Osteocyte (in vitro differentiated cells): ENCODE results near the gene KLHL14. TPM values are rescaled to one million over a fixed set of nuclear protein-coding genes. Genes with fewer than 3 reads are reported as not detected.

Experiments
- DNase-seq: peaks from one replicate; pipeline ENCODE4 v3.0.0; 2021; ENCODE audit warnings: mixed read lengths; ENCODE audit not compliant: unreplicated experiment; ENCODE audit errors: extremely low spot score
- H3K27ac Mint-ChIP-seq: one replicate; pipeline ENCODE4 v1.8.0; 2021; ENCODE audit warnings: mild to moderate bottlenecking, mixed read lengths; ENCODE audit not compliant: unreplicated experiment
- H3K27me3 Mint-ChIP-seq: one replicate; pipeline ENCODE4 v1.8.0; 2021; ENCODE audit warnings: mixed read lengths; ENCODE audit not compliant: unreplicated experiment
- H3K36me3 Mint-ChIP-seq: one replicate; pipeline ENCODE4 v1.8.0; 2021; ENCODE audit warnings: mixed read lengths; ENCODE audit not compliant: unreplicated experiment
- H3K4me1 Mint-ChIP-seq: one replicate; pipeline ENCODE4 v1.8.0; 2021; ENCODE audit warnings: mixed read lengths; ENCODE audit not compliant: unreplicated experiment
- H3K4me3 Mint-ChIP-seq: one replicate; pipeline ENCODE4 v1.8.0; 2021; ENCODE audit warnings: mild to moderate bottlenecking, moderate library complexity, mixed read lengths; ENCODE audit not compliant: unreplicated experiment
- H3K9me3 Mint-ChIP-seq: one replicate; pipeline ENCODE4 v1.8.0; 2021; ENCODE audit warnings: mixed read lengths; ENCODE audit not compliant: unreplicated experiment
- long read RNA-seq: library from polyadenylated mRNA; unstranded; transcript quantifications from one replicate; pipeline ENCODE4 v2.0.0, GENCODE V29; 2021
- total RNA-seq: library from RNA; stranded (reverse); gene quantifications from 2 replicates; pipeline ENCODE4 v1.2.1, GENCODE V29; 2021
- TF ChIP-seq, protein P1 (sequence below): fragments of 200-600 bp; sonication (generic); IDR thresholded peaks from 2 replicates; pipeline ENCODE4 v1.5.0; 2021; ENCODE audit warnings: antibody characterized with exemption, mild to moderate bottlenecking, moderate library complexity

Gene KLHL14, protein sequence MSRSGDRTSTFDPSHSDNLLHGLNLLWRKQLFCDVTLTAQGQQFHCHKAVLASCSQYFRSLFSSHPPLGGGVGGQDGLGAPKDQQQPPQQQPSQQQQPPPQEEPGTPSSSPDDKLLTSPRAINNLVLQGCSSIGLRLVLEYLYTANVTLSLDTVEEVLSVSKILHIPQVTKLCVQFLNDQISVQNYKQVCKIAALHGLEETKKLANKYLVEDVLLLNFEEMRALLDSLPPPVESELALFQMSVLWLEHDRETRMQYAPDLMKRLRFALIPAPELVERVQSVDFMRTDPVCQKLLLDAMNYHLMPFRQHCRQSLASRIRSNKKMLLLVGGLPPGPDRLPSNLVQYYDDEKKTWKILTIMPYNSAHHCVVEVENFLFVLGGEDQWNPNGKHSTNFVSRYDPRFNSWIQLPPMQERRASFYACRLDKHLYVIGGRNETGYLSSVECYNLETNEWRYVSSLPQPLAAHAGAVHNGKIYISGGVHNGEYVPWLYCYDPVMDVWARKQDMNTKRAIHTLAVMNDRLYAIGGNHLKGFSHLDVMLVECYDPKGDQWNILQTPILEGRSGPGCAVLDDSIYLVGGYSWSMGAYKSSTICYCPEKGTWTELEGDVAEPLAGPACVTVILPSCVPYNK
- total RNA-seq, result not detected in 2 replicates
- long read RNA-seq, result 0 reads

DNA sequence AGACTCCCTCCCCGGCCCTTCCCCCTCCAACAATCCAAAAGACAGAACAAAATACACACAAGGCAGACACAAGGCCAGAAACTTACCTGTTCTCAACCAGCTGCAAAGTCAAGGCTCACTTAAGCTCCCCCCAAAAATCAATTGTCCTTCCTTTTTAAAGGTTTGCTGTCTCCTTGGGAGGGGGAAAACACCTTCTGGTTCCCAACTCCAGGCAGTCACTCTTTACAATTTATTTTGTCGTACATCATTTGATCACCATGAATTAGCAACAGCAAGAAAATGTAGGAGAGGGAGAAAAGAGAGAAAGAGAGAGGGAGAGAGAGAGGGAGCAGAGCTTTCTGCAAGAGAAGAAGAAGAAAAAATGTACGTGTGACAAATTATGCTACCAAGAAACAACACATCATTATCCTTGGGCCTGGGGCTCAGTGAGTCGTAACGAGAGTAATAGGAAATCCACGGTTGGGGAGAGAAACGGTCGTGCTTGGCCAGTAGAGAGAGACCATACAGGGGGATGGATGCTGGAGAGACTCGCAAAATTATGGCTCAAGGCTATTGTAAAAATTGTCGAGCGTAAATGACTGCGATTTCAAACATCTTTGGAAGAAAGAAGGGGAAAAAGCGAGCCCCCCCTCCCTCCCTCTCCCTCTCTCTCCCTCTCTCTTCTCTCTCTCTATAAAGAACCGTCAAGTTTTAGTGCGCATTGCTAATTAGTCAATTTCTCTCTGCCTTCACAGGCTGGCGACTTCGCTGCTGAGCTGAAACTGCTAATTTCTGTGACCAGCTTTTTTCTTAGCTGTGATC, at the start of gene KLHL14:
Gene KLHL14 (minus strand): TSS at position 443 of the 801 bp plus-strand sequence. CDS start 2,432 bp downstream, outside the sequence.
- no peak for DNase-seq
- peaks cover 18% of the 10 kb centered on the region for H3K4me1 Mint-ChIP-seq
- TF ChIP-seq, protein P1, sequence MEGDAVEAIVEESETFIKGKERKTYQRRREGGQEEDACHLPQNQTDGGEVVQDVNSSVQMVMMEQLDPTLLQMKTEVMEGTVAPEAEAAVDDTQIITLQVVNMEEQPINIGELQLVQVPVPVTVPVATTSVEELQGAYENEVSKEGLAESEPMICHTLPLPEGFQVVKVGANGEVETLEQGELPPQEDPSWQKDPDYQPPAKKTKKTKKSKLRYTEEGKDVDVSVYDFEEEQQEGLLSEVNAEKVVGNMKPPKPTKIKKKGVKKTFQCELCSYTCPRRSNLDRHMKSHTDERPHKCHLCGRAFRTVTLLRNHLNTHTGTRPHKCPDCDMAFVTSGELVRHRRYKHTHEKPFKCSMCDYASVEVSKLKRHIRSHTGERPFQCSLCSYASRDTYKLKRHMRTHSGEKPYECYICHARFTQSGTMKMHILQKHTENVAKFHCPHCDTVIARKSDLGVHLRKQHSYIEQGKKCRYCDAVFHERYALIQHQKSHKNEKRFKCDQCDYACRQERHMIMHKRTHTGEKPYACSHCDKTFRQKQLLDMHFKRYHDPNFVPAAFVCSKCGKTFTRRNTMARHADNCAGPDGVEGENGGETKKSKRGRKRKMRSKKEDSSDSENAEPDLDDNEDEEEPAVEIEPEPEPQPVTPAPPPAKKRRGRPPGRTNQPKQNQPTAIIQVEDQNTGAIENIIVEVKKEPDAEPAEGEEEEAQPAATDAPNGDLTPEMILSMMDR, result no peak
- no peaks in the 10 kb centered on the region for H3K36me3 Mint-ChIP-seq
- peak within 1 kb of the TSS; percentile 38 for H3K4me3 Mint-ChIP-seq
- no peak within 1 kb of the TSS for H3K27ac Mint-ChIP-seq
- H3K27me3 Mint-ChIP-seq, result peaks cover 61% of the 10 kb centered on the region
- no peaks in the 10 kb centered on the region for H3K9me3 Mint-ChIP-seq

DNA sequence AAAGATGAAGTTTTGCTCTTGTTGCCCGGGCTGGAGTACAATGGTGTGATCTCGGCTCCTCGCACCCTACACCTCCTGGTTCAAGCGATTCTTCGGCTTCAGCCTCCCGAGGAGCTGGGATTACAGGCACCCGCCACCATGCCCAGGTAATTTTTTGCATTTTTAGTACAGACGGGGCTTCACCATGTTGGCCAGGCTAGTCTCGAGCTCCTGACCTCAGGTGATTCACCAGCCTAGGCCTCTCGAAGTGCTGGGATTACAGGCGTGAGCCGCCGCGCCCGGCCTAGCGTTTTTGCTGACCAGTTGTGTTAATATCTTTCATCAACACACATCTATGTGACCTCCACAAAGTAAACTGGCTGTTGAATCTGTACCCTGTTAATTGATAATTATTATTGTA, 49.4 kb upstream of the KLHL14 start:
- TF ChIP-seq, protein P1, result no peak
- no peak for DNase-seq
- Mint-ChIP-seq H3K4me1 (no peaks in the 10 kb centered on the region), H3K4me3 (no peak overlapping the region), H3K36me3 (no peaks in the 10 kb centered on the region), H3K9me3 (no peaks in the 10 kb centered on the region), H3K27me3 (peaks cover 8% of the 10 kb centered on the region), H3K27ac (no peak overlapping the region)

DNA sequence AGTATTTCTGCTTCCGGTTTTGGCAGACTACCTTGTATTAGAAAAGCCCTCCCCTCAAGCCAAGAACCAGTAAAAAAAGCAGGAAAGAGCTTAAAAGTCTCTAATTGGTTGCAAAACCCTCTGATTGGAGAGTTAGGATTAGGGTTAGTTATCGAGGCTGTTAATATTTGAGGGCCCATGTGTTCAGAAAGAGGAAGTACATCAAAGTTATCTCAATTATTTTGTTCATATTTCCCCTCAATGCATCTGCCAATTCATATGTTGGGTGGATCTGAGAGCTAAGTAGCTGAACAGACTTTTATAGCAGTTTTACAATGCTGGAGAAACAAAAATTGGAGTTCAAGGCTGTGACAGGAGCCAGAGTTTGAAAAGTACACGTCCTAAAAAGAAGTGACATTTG, 43.1 kb upstream of the KLHL14 start:
- TF ChIP-seq, protein P1, result no peak
- Mint-ChIP-seq H3K27me3 (peaks cover 6% of the 10 kb centered on the region), H3K27ac (no peak overlapping the region), H3K9me3 (no peaks in the 10 kb centered on the region), H3K36me3 (no peaks in the 10 kb centered on the region), H3K4me1 (no peaks in the 10 kb centered on the region), H3K4me3 (no peak overlapping the region)
- DNase-seq, result no peak

DNA sequence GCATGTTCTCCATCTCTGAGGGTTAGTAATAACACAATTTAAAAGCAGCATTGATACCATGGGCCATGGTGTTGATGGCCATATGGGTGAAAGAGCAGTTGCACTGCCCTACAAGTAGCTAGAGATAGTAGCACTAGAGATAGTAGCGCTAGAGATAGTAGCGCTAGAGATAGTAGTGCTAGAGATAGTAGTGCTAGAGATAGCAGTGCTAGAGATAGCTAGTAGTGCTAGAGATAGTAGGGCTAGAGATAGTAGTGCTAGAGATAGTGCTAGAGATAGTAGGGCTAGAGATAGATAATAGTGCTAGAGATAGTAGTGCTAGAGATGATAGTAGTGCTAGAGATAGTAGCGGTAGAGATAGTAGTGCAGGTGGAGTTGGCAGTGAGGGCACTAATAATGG, 39.5 kb upstream of the KLHL14 start:
- TF ChIP-seq, protein P1, result no peak
- Mint-ChIP-seq H3K9me3 (no peaks in the 10 kb centered on the region), H3K27ac (no peak overlapping the region), H3K4me1 (no peaks in the 10 kb centered on the region), H3K36me3 (no peaks in the 10 kb centered on the region), H3K27me3 (peaks cover 10% of the 10 kb centered on the region), H3K4me3 (no peak overlapping the region)
- DNase-seq, result no peak
